ENCODE results near the gene TM6SF1.

DNA sequence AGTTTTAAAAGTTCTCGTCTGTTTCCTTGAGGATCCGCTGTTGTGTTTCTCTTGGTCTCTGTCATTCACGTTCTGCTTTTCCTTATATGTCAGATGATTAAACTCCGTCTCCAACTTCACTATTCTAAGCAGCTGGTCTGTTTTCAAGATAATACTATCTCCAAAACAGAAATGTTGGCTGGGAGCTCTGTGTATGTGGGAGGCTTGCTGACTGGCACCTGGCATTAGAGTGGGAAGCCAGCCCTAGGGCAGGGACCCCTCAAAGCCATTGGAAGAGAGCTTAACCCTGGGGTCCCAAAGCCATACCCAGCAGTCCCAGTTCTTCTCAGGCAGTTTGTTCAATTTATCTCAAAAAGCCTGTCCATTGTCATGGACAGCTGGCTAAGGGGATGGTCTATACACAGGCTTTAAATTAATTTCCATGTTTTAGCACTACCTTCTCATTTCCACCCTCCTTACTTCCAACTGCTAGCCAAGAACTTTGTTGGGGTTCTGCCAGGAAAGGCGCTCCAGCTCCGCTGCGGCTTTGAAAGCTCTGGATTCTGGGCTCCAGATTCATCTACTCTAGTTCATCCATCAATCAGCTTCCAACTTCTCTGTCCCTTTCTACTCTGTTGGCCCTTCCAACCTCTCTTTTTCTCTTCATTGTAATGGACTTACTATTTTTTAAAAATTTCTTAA lies 49.6 kb upstream of the TM6SF1 start:
- TF ChIP-seq, protein P1, sequence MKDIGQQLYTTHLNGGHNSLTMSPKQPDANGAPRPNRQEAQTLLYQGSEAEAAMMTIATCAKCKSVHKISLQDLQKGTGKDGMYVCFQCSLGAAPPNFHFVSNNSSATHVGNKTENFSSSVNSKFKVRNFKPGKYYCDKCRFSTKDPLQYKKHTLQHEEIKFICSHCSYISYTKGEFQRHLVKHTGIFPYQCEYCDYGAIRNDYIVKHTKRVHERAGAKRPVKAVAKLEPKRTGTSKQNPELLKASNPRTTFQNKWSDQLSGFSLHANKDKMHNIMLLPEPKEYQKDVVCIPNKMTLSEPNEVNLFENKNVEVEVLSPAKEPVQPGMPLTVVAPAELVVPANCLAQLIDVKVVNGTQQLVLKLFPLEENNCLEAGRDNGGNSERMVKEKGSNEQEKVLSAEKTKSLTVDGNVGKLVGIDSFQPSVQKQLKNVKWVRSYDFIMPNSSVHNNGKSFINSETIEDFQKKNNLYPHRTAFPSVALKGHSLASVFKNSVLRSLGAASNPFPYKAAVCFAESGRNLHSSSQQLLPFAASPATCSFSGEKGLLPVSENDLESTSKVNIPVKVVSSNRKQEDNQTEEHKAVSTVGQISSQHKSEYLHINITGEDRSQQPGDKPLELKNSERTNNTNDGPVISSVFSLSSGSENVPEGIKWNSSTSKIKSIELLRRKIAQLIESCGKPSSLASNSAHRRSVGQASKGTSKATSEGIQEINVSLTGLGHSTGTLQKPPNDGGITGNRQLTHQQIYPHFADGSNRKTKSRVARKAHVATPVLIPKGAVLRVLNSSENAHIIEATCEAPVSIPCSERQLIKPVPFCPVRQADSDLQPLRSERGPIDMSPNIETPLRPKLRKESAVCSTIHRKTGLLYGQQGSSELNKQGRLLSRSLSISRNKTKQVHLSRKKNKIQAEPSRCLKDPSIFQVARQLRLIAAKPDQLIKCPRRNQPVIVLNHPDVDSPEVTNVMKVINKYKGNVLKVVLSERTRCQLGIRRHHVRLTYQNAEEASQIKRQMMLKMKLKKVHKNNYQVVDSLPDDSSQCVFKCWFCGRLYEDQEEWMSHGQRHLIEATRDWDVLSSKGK (CRISPR knock-in tag; IDR thresholded peaks at IDR 0.05), result no peak
- no peak for TF ChIP-seq HNRNPLL (IDR thresholded peaks at IDR 0.05; ENCODE audit: low read depth, low read length, poor library complexity, severe bottlenecking)
- TF ChIP-seq ZNF24 (IDR thresholded peaks at IDR 0.05), result no peak
- no peak for TF ChIP-seq KLF10 (CRISPR knock-in tag; IDR thresholded peaks at IDR 0.05)
- no peak for TF ChIP-seq PHB2 (IDR thresholded peaks at IDR 0.05; ENCODE audit: low read depth)

Data from K562 (cell line).